Upper lobe of right lung (tissue), 1 donor: ENCODE results near the gene MS4A18. TPM values are rescaled to one million over a fixed set of nuclear protein-coding genes. Genes with fewer than 3 reads are reported as not detected.

ENCODE experiments used
- ATAC-seq: fragments of 200-7000 bp; cut with Tn5 transposase; one replicate; pipeline ENCODE4 v1.9.1; 2020; ENCODE audit warnings: mild to moderate bottlenecking, moderate library complexity
- DNase-seq: peaks from one replicate; pipeline ENCODE4 v3.0.0-alpha.2; 2020
- H3K27ac ChIP-seq: fragments of 200-600 bp; one replicate; pipeline ENCODE4 v1.8.0; 2022
- H3K27me3 ChIP-seq: fragments of 200-600 bp; one replicate; pipeline ENCODE4 v1.8.0; 2022; ENCODE audit warnings: mild to moderate bottlenecking
- H3K36me3 ChIP-seq: fragments of 200-600 bp; one replicate; pipeline ENCODE4 v1.8.0; 2022
- H3K4me1 ChIP-seq: fragments of 200-600 bp; one replicate; pipeline ENCODE4 v1.8.0; 2022
- H3K4me3 ChIP-seq: fragments of 200-600 bp; one replicate; pipeline ENCODE4 v1.8.0; 2022; ENCODE audit warnings: mild to moderate bottlenecking
- H3K9me3 ChIP-seq: fragments of 200-600 bp; one replicate; pipeline ENCODE4 v1.8.0; 2022
- intact Hi-C: fragments of 100-400 bp; cut with DNase I; formaldehyde crosslinking; loops from one replicate; pipeline ENCODE4 v1.11.0; 2022
- total RNA-seq: library from RNA; stranded (reverse); fragmentation: NEBNext Ultra II Directional; extraction: Animal tissue kit (Norgen Biotek cat#: 25700); gene quantifications from one replicate; pipeline ENCODE4 v1.2.1, GENCODE V29; 2021
- TF ChIP-seq, protein P1 (sequence below): fragments of 200-600 bp; IDR thresholded peaks from one replicate; pipeline ENCODE4 v1.8.0; 2022; ENCODE audit warnings: antibody characterized with exemption
- donor health status: DM: no; HTN: yes; CAD: no; lungs with severe emphysema.

MS4A18 gene
- total RNA-seq, 1 donor from 2014 or later = not detected

- no peaks in the 10 kb centered on the region for H3K36me3 ChIP-seq
- H3K9me3 ChIP-seq = no peaks in the 10 kb centered on the region
- no peak overlapping the region for H3K4me3 ChIP-seq
- H3K27me3 ChIP-seq = no peaks in the 10 kb centered on the region
- ATAC-seq = no peak
- H3K4me1 ChIP-seq = no peaks in the 10 kb centered on the region
- no peak overlapping the region for H3K27ac ChIP-seq
- intact Hi-C loops = no loop called here
- DNase-seq = no peak
- TF ChIP-seq, protein P1, sequence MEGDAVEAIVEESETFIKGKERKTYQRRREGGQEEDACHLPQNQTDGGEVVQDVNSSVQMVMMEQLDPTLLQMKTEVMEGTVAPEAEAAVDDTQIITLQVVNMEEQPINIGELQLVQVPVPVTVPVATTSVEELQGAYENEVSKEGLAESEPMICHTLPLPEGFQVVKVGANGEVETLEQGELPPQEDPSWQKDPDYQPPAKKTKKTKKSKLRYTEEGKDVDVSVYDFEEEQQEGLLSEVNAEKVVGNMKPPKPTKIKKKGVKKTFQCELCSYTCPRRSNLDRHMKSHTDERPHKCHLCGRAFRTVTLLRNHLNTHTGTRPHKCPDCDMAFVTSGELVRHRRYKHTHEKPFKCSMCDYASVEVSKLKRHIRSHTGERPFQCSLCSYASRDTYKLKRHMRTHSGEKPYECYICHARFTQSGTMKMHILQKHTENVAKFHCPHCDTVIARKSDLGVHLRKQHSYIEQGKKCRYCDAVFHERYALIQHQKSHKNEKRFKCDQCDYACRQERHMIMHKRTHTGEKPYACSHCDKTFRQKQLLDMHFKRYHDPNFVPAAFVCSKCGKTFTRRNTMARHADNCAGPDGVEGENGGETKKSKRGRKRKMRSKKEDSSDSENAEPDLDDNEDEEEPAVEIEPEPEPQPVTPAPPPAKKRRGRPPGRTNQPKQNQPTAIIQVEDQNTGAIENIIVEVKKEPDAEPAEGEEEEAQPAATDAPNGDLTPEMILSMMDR = no peak
Observed at GRCh38 chr11:60741421-60741820, 16.9 kb downstream of the MS4A18 start.

GRCh38 chr11:60743058-60743457, 18.5 kb downstream of the MS4A18 start:
- Histone ChIP-seq H3K4me1 (no peaks in the 10 kb centered on the region), H3K27me3 (no peaks in the 10 kb centered on the region), H3K4me3 (no peak overlapping the region), H3K9me3 (no peaks in the 10 kb centered on the region), H3K36me3 (no peaks in the 10 kb centered on the region), H3K27ac (no peak overlapping the region)
- ATAC-seq = no peak
- intact Hi-C loops = no loop called here
- TF ChIP-seq, protein P1 = no peak
- DNase-seq = no peak

GRCh38 chr11:60744114-60744513, 19.6 kb downstream of the MS4A18 start:
- TF ChIP-seq, protein P1 = no peak
- Histone ChIP-seq H3K9me3 (no peaks in the 10 kb centered on the region), H3K4me1 (no peaks in the 10 kb centered on the region), H3K27me3 (no peaks in the 10 kb centered on the region), H3K36me3 (no peaks in the 10 kb centered on the region), H3K27ac (no peak overlapping the region), H3K4me3 (no peak overlapping the region)
- DNase-seq = no peak
- intact Hi-C loops = no loop called here
- ATAC-seq = no peak

GRCh38 chr11:60747359-60747873, 22.9 kb downstream of the MS4A18 start:
- Histone ChIP-seq H3K9me3 (no peaks in the 10 kb centered on the region), H3K36me3 (no peaks in the 10 kb centered on the region), H3K27me3 (no peaks in the 10 kb centered on the region), H3K27ac (no peak overlapping the region), H3K4me1 (no peaks in the 10 kb centered on the region), H3K4me3 (no peak overlapping the region)
- ATAC-seq (no peak), DNase-seq (no peak)
- TF ChIP-seq, protein P1 = no peak
- intact Hi-C loops = no loop called here

GRCh38 chr11:60748225-60748624, 23.7 kb downstream of the MS4A18 start:
- Histone ChIP-seq H3K36me3 (no peaks in the 10 kb centered on the region), H3K27ac (no peak overlapping the region), H3K27me3 (no peaks in the 10 kb centered on the region), H3K4me1 (no peaks in the 10 kb centered on the region), H3K4me3 (no peak overlapping the region), H3K9me3 (no peaks in the 10 kb centered on the region)
- no peak for DNase-seq
- intact Hi-C loops = no loop called here
- no peak for ATAC-seq
- TF ChIP-seq, protein P1 = no peak

- TF ChIP-seq, protein P1 = no peak
- intact Hi-C loops = no loop called here
- Histone ChIP-seq H3K9me3 (no peaks in the 10 kb centered on the region), H3K27ac (no peak overlapping the region), H3K27me3 (no peaks in the 10 kb centered on the region), H3K4me3 (no peak overlapping the region), H3K4me1 (no peaks in the 10 kb centered on the region), H3K36me3 (no peaks in the 10 kb centered on the region)
- DNase-seq = no peak
- no peak for ATAC-seq
Observed at GRCh38 chr11:60748821-60749220, 24.3 kb downstream of the MS4A18 start.
